Neural progenitor cell (in vitro differentiated cells): ENCODE measurements around the gene AZU1.

Experiments used
- EZH2 ChIP-seq: fragments of 200-600 bp; sonication (generic); IDR thresholded peaks from 2 replicates; pipeline ENCODE4 v1.6.1; 2017; ENCODE audit warnings: antibody characterized with exemption, mild to moderate bottlenecking, moderate library complexity
- TF ChIP-seq, protein P1 (sequence below): fragments of 200-600 bp; sonication (generic); IDR thresholded peaks from 2 replicates; pipeline ENCODE4 v1.5.1; 2017; ENCODE audit warnings: antibody characterized with exemption, mild to moderate bottlenecking

- TF ChIP-seq, protein P1, sequence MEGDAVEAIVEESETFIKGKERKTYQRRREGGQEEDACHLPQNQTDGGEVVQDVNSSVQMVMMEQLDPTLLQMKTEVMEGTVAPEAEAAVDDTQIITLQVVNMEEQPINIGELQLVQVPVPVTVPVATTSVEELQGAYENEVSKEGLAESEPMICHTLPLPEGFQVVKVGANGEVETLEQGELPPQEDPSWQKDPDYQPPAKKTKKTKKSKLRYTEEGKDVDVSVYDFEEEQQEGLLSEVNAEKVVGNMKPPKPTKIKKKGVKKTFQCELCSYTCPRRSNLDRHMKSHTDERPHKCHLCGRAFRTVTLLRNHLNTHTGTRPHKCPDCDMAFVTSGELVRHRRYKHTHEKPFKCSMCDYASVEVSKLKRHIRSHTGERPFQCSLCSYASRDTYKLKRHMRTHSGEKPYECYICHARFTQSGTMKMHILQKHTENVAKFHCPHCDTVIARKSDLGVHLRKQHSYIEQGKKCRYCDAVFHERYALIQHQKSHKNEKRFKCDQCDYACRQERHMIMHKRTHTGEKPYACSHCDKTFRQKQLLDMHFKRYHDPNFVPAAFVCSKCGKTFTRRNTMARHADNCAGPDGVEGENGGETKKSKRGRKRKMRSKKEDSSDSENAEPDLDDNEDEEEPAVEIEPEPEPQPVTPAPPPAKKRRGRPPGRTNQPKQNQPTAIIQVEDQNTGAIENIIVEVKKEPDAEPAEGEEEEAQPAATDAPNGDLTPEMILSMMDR: no peak
- TF ChIP-seq EZH2: no peak
Measured at GRCh38 chr19:829129-829758, 1.6 kb downstream of the AZU1 start.
